HL-60/S4 (cell line): ENCODE data around the gene AAGAB.
"Not testable (repeated sequence)": the region's sequence is repeated elsewhere in the genome, so short reads cannot be mapped to it uniquely, and the experiment has no call there.

ENCODE experiments used
- in situ Hi-C: fragments of 300-500 bp; cut with MboI; formaldehyde crosslinking; loops from 2 replicates; pipeline ENCODE4 v1.14.3; 2022; ENCODE audit warnings: low sequenced_read_pairs

The AAGAB gene

GRCh38 chr15:67253549-67254237 is 768 bp downstream of the AAGAB start:
- in situ Hi-C loops: no loop called here

GRCh38 chr15:67253101-67253500 is 1.4 kb downstream of the AAGAB start:
- in situ Hi-C loops: no loop called here

GRCh38 chr15:67251318-67251717 is 3.1 kb downstream of the AAGAB start:
- in situ Hi-C loops: no loop called here

- in situ Hi-C loops: no loop called here
Observed at GRCh38 chr15:67249830-67250229, 4.6 kb downstream of the AAGAB start.

GRCh38 chr15:67248011-67248505 is 6.4 kb downstream of the AAGAB start:
- in situ Hi-C loops: no loop called here

- in situ Hi-C loops: not testable (repeated sequence)
Observed at GRCh38 chr15:67246606-67247005, 7.9 kb downstream of the AAGAB start.

GRCh38 chr15:67244971-67245478 is 9.4 kb downstream of the AAGAB start:
- in situ Hi-C loops: no loop called here

- in situ Hi-C loops: no loop called here
Observed at GRCh38 chr15:67242708-67243111, 11.8 kb downstream of the AAGAB start.

- in situ Hi-C loops: no loop called here
Observed at GRCh38 chr15:67241132-67241855, 13.2 kb downstream of the AAGAB start.

GRCh38 chr15:67240235-67241131 is 14.0 kb downstream of the AAGAB start:
- in situ Hi-C loops: no loop called here

GRCh38 chr15:67232591-67232990 is 21.9 kb downstream of the AAGAB start:
- in situ Hi-C loops: no loop called here

- in situ Hi-C loops: no loop called here
Observed at GRCh38 chr15:67230504-67230903, 24.0 kb downstream of the AAGAB start.

- in situ Hi-C loops: no loop called here
Observed at GRCh38 chr15:67228286-67228685, 26.2 kb downstream of the AAGAB start.

- in situ Hi-C loops: no loop called here
Observed at GRCh38 chr15:67227846-67228245, 26.6 kb downstream of the AAGAB start.

- in situ Hi-C loops: no loop called here
Observed at GRCh38 chr15:67227431-67227830, 27.0 kb downstream of the AAGAB start.

GRCh38 chr15:67225336-67225735 is 29.1 kb downstream of the AAGAB start:
- in situ Hi-C loops: no loop called here

GRCh38 chr15:67224889-67225288 is 29.6 kb downstream of the AAGAB start:
- in situ Hi-C loops: no loop called here

- in situ Hi-C loops: no loop called here
Observed at GRCh38 chr15:67219288-67219687, 35.2 kb downstream of the AAGAB start.

GRCh38 chr15:67218428-67218827 is 36.0 kb downstream of the AAGAB start:
- in situ Hi-C loops: no loop called here

- in situ Hi-C loops: no loop called here
Observed at GRCh38 chr15:67216859-67217258, 37.6 kb downstream of the AAGAB start.

GRCh38 chr15:67215102-67215501 is 39.4 kb downstream of the AAGAB start:
- in situ Hi-C loops: no loop called here
